ENCODE results near the gene MCM9. TPM values are rescaled to one million over a fixed set of nuclear protein-coding genes. Genes with fewer than 3 reads are reported as not detected.

Gene MCM9
- total RNA-seq, 4 donors from 2014 or later, result 3.5 to 6.9 (median 5.0) TPM

GRCh38 chr6:118939683-118940082, 4.7 kb upstream of the MCM9 start:
- in situ Hi-C loops (cut with MboI; ENCODE audit: low sequenced_read_pairs in 4 of 4) (no loop called here), intact Hi-C loops (cut with DNase I; ENCODE audit: low total_unique reads) (no loop called here)
- no peaks in the 10 kb centered on the region for H3K27me3 ChIP-seq
- no peak overlapping the region for H3K4me3 ChIP-seq
- peaks cover 0 to 2% (median 0%) of the 10 kb centered on the region in 3 donors for H3K9me3 ChIP-seq
- H3K4me1 ChIP-seq, result peaks cover 6 to 8% of the 10 kb centered on the region in 2 donors
- H3K27ac ChIP-seq, result no peak overlapping the region
- no peak for DNase-seq
- peaks cover 0 to 4% of the 10 kb centered on the region in 2 donors for H3K36me3 ChIP-seq
- ATAC-seq, result no peak
- TF ChIP-seq CTCF (IDR thresholded peaks at IDR 0.05 in 4 of 5, conservative IDR thresholded peaks at IDR 0.05 in 1 of 5) (no peak), POLR2A (IDR thresholded peaks at IDR 0.05) (no peak)

GRCh38 chr6:118935978-118936703, 1.2 kb upstream of the MCM9 start:
- intact Hi-C loops (cut with DNase I; ENCODE audit: low total_unique reads), result no loop called here
- no peak overlapping the region for H3K4me3 ChIP-seq
- ATAC-seq (no peak), DNase-seq (no peak)
- H3K9me3 ChIP-seq, result no peaks in the 10 kb centered on the region
- no peaks in the 10 kb centered on the region for H3K27me3 ChIP-seq
- TF ChIP-seq CTCF (IDR thresholded peaks at IDR 0.05 in 4 of 5, conservative IDR thresholded peaks at IDR 0.05 in 1 of 5) (no peak), POLR2A (IDR thresholded peaks at IDR 0.05) (no peak)
- H3K27ac ChIP-seq, result peak overlapping the region in 3 of 4 donors; percentile 94 to 98 (median 98)
- H3K4me1 ChIP-seq, result peaks cover 6 to 11% of the 10 kb centered on the region in 2 donors
- in situ Hi-C loops (cut with MboI; ENCODE audit: low sequenced_read_pairs in 4 of 4), result no loop called here
- peaks cover 0 to 7% of the 10 kb centered on the region in 2 donors for H3K36me3 ChIP-seq

- H3K4me1 ChIP-seq, result peaks cover 6 to 11% of the 10 kb centered on the region in 2 donors
- H3K27ac ChIP-seq, result peak overlapping the region; percentile 94 to 98 (median 96)
- no peaks in the 10 kb centered on the region for H3K27me3 ChIP-seq
- DNase-seq (no peak), ATAC-seq (no peak)
- TF ChIP-seq POLR2A (IDR thresholded peaks at IDR 0.05) (no peak), CTCF (IDR thresholded peaks at IDR 0.05 in 4 of 5, conservative IDR thresholded peaks at IDR 0.05 in 1 of 5) (no peak)
- no peaks in the 10 kb centered on the region for H3K9me3 ChIP-seq
- peak overlapping the region; percentile 86 to 98 (median 92) for H3K4me3 ChIP-seq
- H3K36me3 ChIP-seq, result peaks cover 0 to 16% of the 10 kb centered on the region in 2 donors
- in situ Hi-C loops (cut with MboI; ENCODE audit: low sequenced_read_pairs in 4 of 4), result no loop called here
- intact Hi-C loops (cut with DNase I; ENCODE audit: low total_unique reads), result no loop called here
Measured at GRCh38 chr6:118935331-118935668, 341 bp upstream of the MCM9 start.

- peaks cover 0 to 24% of the 10 kb centered on the region in 2 donors for H3K36me3 ChIP-seq
- H3K27ac ChIP-seq, result peak overlapping the region; percentile 94 to 98 (median 96)
- intact Hi-C loops (cut with DNase I; ENCODE audit: low total_unique reads), result loop anchor here (1.0 kb wide), 1 partner anchor 40 kb away; the partner anchor contains the start of gene ASF1A
- H3K4me3 ChIP-seq, result peak overlapping the region; percentile 86 to 98 (median 92)
- in situ Hi-C loops (cut with MboI; ENCODE audit: low sequenced_read_pairs in 4 of 4), result no loop called here
- no peaks in the 10 kb centered on the region for H3K27me3 ChIP-seq
- ATAC-seq (no peak), DNase-seq (no peak)
- H3K4me1 ChIP-seq, result peaks cover 6 to 11% of the 10 kb centered on the region in 2 donors
- H3K9me3 ChIP-seq, result no peaks in the 10 kb centered on the region
- no peak for TF ChIP-seq CTCF (IDR thresholded peaks at IDR 0.05 in 4 of 5, conservative IDR thresholded peaks at IDR 0.05 in 1 of 5)
- TF ChIP-seq POLR2A (IDR thresholded peaks at IDR 0.05), result no peak
Measured at GRCh38 chr6:118933855-118934460, 1.0 kb downstream of the MCM9 start.
